ENCODE data around the gene TRAF3IP3. TPM values are rescaled to one million over a fixed set of nuclear protein-coding genes. Genes with fewer than 3 reads are reported as not detected.

Gene TRAF3IP3
- polyA plus RNA-seq, 1 of the 3 experiments (the other 2 are of a cell fraction), result 0.31 TPM

DNA sequence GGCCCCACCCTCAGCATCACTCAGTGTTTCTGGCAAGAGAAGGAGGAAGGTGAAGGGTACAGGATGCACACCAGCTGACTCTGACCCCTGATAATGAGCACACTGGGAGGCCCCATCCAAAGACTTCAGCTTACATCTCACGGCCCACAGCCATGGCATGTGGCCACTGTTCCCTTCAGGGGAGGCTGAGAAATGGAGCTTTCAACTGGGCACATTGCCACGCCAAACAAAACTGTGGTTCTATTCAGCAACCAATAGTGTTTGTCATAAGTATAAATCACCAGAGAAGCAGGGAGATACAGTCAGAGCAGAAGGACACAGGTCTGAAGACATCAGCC lies 12.7 kb upstream of the TRAF3IP3 start:
- H2AFZ ChIP-seq (ENCODE audit: low read depth), result peak overlapping the region; percentile 32; the same call in 1 of the 2 replicates
- H3K27ac ChIP-seq (ENCODE audit: low read depth in 2 of 2, low read length in 1 of 2), result peak overlapping the region in 1 of 2 experiments; percentile 85; a peak in 2 of 4 replicates
- CTCF ChIA-PET, result no interaction called here
- no peak for TF ChIP-seq TEAD4 (IDR thresholded peaks at IDR 0.05; ENCODE audit: borderline replicate concordance, insufficient read depth)
- TF ChIP-seq, protein P1, sequence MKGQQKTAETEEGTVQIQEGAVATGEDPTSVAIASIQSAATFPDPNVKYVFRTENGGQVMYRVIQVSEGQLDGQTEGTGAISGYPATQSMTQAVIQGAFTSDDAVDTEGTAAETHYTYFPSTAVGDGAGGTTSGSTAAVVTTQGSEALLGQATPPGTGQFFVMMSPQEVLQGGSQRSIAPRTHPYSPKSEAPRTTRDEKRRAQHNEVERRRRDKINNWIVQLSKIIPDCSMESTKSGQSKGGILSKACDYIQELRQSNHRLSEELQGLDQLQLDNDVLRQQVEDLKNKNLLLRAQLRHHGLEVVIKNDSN (IDR thresholded peaks at IDR 0.05; ENCODE audit: borderline replicate concordance, low read depth), result no peak
- TF ChIP-seq NRF1 (IDR thresholded peaks at IDR 0.05; ENCODE audit: low read depth, low read length), result no peak
- no peak for TF ChIP-seq EZH2phosphoT487 (IDR thresholded peaks at IDR 0.05; ENCODE audit: borderline replicate concordance, low read depth)
- TF ChIP-seq CHD2 (IDR thresholded peaks at IDR 0.05; ENCODE audit: low read length, partially characterized antibody), result no peak
- TF ChIP-seq, protein P2, sequence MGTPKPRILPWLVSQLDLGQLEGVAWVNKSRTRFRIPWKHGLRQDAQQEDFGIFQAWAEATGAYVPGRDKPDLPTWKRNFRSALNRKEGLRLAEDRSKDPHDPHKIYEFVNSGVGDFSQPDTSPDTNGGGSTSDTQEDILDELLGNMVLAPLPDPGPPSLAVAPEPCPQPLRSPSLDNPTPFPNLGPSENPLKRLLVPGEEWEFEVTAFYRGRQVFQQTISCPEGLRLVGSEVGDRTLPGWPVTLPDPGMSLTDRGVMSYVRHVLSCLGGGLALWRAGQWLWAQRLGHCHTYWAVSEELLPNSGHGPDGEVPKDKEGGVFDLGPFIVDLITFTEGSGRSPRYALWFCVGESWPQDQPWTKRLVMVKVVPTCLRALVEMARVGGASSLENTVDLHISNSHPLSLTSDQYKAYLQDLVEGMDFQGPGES (IDR thresholded peaks at IDR 0.05; ENCODE audit: low read depth, low read length), result no peak
- no peak for TF ChIP-seq FOSL2 (IDR thresholded peaks at IDR 0.05; ENCODE audit: borderline replicate concordance, low read depth)
- no peak for TF ChIP-seq GABPA (IDR thresholded peaks at IDR 0.05; ENCODE audit: low read depth)
- no peak for TF ChIP-seq RXRA (IDR thresholded peaks at IDR 0.05; ENCODE audit: borderline replicate concordance, low read depth)
- TF ChIP-seq, protein P3, sequence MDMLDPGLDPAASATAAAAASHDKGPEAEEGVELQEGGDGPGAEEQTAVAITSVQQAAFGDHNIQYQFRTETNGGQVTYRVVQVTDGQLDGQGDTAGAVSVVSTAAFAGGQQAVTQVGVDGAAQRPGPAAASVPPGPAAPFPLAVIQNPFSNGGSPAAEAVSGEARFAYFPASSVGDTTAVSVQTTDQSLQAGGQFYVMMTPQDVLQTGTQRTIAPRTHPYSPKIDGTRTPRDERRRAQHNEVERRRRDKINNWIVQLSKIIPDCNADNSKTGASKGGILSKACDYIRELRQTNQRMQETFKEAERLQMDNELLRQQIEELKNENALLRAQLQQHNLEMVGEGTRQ (IDR thresholded peaks at IDR 0.05; ENCODE audit: borderline replicate concordance, low read depth, low read length), result no peak
- TF ChIP-seq RAD21 (IDR thresholded peaks at IDR 0.05; ENCODE audit: low read length), result no peak
- TF ChIP-seq, protein P4, sequence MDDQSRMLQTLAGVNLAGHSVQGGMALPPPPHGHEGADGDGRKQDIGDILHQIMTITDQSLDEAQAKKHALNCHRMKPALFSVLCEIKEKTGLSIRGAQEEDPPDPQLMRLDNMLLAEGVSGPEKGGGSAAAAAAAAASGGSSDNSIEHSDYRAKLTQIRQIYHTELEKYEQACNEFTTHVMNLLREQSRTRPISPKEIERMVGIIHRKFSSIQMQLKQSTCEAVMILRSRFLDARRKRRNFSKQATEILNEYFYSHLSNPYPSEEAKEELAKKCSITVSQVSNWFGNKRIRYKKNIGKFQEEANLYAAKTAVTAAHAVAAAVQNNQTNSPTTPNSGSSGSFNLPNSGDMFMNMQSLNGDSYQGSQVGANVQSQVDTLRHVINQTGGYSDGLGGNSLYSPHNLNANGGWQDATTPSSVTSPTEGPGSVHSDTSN (IDR thresholded peaks at IDR 0.05), result peak; percentile 65
- TF ChIP-seq EP300 (IDR thresholded peaks at IDR 0.05; ENCODE audit: borderline replicate concordance in 1 of 2, low read depth in 1 of 2, low read length in 1 of 2), result 0 out of 4 replicates have a peak, but pooled peaks of 1 of the 2 experiments have one; percentile 30
- peak; percentile 71 for TF ChIP-seq NFIC (IDR thresholded peaks at IDR 0.05; ENCODE audit: borderline replicate concordance)
- TF ChIP-seq RCOR1 (IDR thresholded peaks at IDR 0.05; ENCODE audit: low read length), result no peak
- no peak for TF ChIP-seq FOXJ3 (CRISPR knock-in tag; IDR thresholded peaks at IDR 0.05)
- TF ChIP-seq GATA2 (CRISPR knock-in tag; IDR thresholded peaks at IDR 0.05), result no peak
- no peak for TF ChIP-seq SMC3 (IDR thresholded peaks at IDR 0.05; ENCODE audit: low read depth, low read length)
- no peak for TF ChIP-seq FOXM1 (IDR thresholded peaks at IDR 0.05; ENCODE audit: low read depth)
- TF ChIP-seq, protein P5, sequence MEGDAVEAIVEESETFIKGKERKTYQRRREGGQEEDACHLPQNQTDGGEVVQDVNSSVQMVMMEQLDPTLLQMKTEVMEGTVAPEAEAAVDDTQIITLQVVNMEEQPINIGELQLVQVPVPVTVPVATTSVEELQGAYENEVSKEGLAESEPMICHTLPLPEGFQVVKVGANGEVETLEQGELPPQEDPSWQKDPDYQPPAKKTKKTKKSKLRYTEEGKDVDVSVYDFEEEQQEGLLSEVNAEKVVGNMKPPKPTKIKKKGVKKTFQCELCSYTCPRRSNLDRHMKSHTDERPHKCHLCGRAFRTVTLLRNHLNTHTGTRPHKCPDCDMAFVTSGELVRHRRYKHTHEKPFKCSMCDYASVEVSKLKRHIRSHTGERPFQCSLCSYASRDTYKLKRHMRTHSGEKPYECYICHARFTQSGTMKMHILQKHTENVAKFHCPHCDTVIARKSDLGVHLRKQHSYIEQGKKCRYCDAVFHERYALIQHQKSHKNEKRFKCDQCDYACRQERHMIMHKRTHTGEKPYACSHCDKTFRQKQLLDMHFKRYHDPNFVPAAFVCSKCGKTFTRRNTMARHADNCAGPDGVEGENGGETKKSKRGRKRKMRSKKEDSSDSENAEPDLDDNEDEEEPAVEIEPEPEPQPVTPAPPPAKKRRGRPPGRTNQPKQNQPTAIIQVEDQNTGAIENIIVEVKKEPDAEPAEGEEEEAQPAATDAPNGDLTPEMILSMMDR (IDR thresholded peaks at IDR 0.05), result no peak
- TF ChIP-seq RFX5 (IDR thresholded peaks at IDR 0.05; ENCODE audit: low read length), result no peak
- TF ChIP-seq POLR2AphosphoS5 (IDR thresholded peaks at IDR 0.05; ENCODE audit: low read depth, low read length), result no peak
- TF ChIP-seq, protein P6, sequence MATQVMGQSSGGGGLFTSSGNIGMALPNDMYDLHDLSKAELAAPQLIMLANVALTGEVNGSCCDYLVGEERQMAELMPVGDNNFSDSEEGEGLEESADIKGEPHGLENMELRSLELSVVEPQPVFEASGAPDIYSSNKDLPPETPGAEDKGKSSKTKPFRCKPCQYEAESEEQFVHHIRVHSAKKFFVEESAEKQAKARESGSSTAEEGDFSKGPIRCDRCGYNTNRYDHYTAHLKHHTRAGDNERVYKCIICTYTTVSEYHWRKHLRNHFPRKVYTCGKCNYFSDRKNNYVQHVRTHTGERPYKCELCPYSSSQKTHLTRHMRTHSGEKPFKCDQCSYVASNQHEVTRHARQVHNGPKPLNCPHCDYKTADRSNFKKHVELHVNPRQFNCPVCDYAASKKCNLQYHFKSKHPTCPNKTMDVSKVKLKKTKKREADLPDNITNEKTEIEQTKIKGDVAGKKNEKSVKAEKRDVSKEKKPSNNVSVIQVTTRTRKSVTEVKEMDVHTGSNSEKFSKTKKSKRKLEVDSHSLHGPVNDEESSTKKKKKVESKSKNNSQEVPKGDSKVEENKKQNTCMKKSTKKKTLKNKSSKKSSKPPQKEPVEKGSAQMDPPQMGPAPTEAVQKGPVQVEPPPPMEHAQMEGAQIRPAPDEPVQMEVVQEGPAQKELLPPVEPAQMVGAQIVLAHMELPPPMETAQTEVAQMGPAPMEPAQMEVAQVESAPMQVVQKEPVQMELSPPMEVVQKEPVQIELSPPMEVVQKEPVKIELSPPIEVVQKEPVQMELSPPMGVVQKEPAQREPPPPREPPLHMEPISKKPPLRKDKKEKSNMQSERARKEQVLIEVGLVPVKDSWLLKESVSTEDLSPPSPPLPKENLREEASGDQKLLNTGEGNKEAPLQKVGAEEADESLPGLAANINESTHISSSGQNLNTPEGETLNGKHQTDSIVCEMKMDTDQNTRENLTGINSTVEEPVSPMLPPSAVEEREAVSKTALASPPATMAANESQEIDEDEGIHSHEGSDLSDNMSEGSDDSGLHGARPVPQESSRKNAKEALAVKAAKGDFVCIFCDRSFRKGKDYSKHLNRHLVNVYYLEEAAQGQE (IDR thresholded peaks at IDR 0.05; ENCODE audit: low read depth, low read length), result no peak
- no peak for TF ChIP-seq ELF1 (IDR thresholded peaks at IDR 0.05)
- TF ChIP-seq YY1 (IDR thresholded peaks at IDR 0.05; ENCODE audit: low read depth), result no peak
- TF ChIP-seq, protein P7, sequence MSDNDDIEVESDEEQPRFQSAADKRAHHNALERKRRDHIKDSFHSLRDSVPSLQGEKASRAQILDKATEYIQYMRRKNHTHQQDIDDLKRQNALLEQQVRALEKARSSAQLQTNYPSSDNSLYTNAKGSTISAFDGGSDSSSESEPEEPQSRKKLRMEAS (IDR thresholded peaks at IDR 0.05; ENCODE audit: low read depth), result peak; percentile 54; the same call in 1 of the 2 replicates

More for the DNA sequence above, 12.7 kb upstream of the TRAF3IP3 start:
- Histone ChIP-seq H3F3A (replicated peaks; ENCODE audit: insufficient read depth) (peaks cover 9% of the 10 kb centered on the region), H3K79me2 (ENCODE audit: insufficient read depth) (no peaks in the 10 kb centered on the region), H3K36me3 (replicated peaks in 1 of 2; ENCODE audit: control insufficient read depth in 1 of 2, insufficient read depth in 2 of 2, low read length in 1 of 2) (no peaks in the 10 kb centered on the region), H3K27me3 (ENCODE audit: insufficient read depth) (no peaks in the 10 kb centered on the region), H3K4me2 (peak overlapping the region; percentile 19), H3K9me2 (no peaks in the 10 kb centered on the region), H4K20me1 (ENCODE audit: insufficient read depth) (no peaks in the 10 kb centered on the region), H3K9ac (no peak overlapping the region), H3K4me1 (ENCODE audit: control insufficient read depth in 1 of 2, insufficient read depth in 2 of 2, low read depth in 1 of 2, low read length in 1 of 2) (peaks cover 8 to 25% of the 10 kb centered on the region in 2 experiments), H3K4me3 (ENCODE audit: low read depth in 2 of 2, low read length in 1 of 2) (no peak overlapping the region), H3K9me3 (no peaks in the 10 kb centered on the region)
- DNase-seq, result no peak
- WGBS (ENCODE audit: low lambda C conversion rate), result 59% methylated on average over 2 of the region's 2 CpGs
- POLR2A ChIA-PET, result no interaction called here

Measured in SK-N-SH (cell line).